GM21619 (cell line): Measurements from ENCODE around the gene NCK2.

Source experiments
- ATAC-seq: cut with Tn5 transposase; IDR thresholded peaks from one replicate; pipeline ENCODE4 v1.9.1; 2021; ENCODE audit not compliant: unreplicated experiment

NCK2 gene

GRCh38 chr2:105868060-105868459 lies 123.3 kb downstream of the NCK2 start:
- ATAC-seq: no peak

- no peak for ATAC-seq
These were observed 124.6 kb downstream of the NCK2 start for GRCh38 chr2:105869341-105869740.

- no peak for ATAC-seq
These were observed 125.3 kb downstream of the NCK2 start for GRCh38 chr2:105870062-105870461.

- ATAC-seq: no peak
These were observed 126.1 kb downstream of the NCK2 start for GRCh38 chr2:105870858-105871257.

GRCh38 chr2:105872142-105872728 lies 127.5 kb downstream of the NCK2 start:
- ATAC-seq: no peak

GRCh38 chr2:105872830-105873229 lies 128.1 kb downstream of the NCK2 start:
- no peak for ATAC-seq

- no peak for ATAC-seq
These were observed 128.6 kb downstream of the NCK2 start for GRCh38 chr2:105873281-105873680.

GRCh38 chr2:105873721-105874120 lies 129.0 kb downstream of the NCK2 start:
- ATAC-seq: peak; percentile 88

GRCh38 chr2:105874466-105874865 lies 129.8 kb downstream of the NCK2 start:
- no peak for ATAC-seq

- no peak for ATAC-seq
These were observed 130.5 kb downstream of the NCK2 start for GRCh38 chr2:105875241-105875640.

GRCh38 chr2:105876191-105876590 lies 131.5 kb downstream of the NCK2 start:
- no peak for ATAC-seq

GRCh38 chr2:105877945-105878344 lies 133.2 kb downstream of the NCK2 start:
- no peak for ATAC-seq

- ATAC-seq: no peak
These were observed 134.5 kb downstream of the NCK2 start for GRCh38 chr2:105879106-105879802.

GRCh38 chr2:105879803-105880300 lies 135.1 kb downstream of the NCK2 start:
- ATAC-seq: no peak

GRCh38 chr2:105880637-105881036 lies 135.9 kb downstream of the NCK2 start:
- ATAC-seq: no peak

GRCh38 chr2:105881286-105882136 lies 136.8 kb downstream of the NCK2 start:
- no peak for ATAC-seq

GRCh38 chr2:105882341-105882740 lies 137.6 kb downstream of the NCK2 start:
- ATAC-seq: no peak

GRCh38 chr2:105882920-105883435 lies 138.3 kb downstream of the NCK2 start:
- ATAC-seq: no peak

- no peak for ATAC-seq
These were observed 139.4 kb downstream of the NCK2 start for GRCh38 chr2:105883911-105884694.

GRCh38 chr2:105885456-105885855 lies 140.7 kb downstream of the NCK2 start:
- no peak for ATAC-seq

- no peak for ATAC-seq
These were observed 141.3 kb downstream of the NCK2 start for GRCh38 chr2:105886029-105886454.
